Measurements from ENCODE around the gene HAL.

DNA sequence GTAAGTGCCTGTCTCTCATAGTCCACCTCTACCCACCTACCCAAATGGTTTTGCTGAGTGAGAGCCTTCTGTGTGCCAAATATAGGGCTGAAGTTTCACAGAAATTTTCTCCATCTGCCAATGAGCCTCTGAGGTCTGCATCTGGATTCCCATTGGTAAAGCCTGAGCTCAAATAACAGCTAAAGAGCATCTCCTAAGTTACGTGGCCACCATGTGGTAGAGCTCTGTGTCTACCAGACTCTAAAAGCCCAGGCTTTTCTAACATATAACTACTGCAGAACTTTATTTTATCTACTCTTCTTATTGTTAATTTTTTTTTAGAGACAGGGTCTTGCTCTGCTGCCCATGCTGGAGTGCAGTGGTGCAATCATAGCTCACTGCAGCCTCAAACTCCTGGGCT, 37.0 kb downstream of the HAL start:
- no peak for TF ChIP-seq POLR2A (IDR thresholded peaks at IDR 0.05; ENCODE audit: low read length)
- TF ChIP-seq GATA1 (IDR thresholded peaks at IDR 0.05; ENCODE audit: low read depth, low read length): no peak

Measured in erythroblast (primary cell).